Stimulated activated CD8-positive, alpha-beta memory T cell treated with anti-CD3 and anti-CD28 coated beads, Interleukin-7, amount 100 ng/mL, for 4 hours (primary cell): Measurements from ENCODE around the gene INPP5A.
"Not testable (repeated sequence)": the region's sequence is repeated elsewhere in the genome, so short reads cannot be mapped to it uniquely, and the experiment has no call there.

Experiments
- DNase-seq, 2 donors: peaks; one replicate each; pipeline ENCODE4 v3.0.0-alpha.2; 2020; ENCODE audit warnings: low read depth in 2 of 2

Gene INPP5A

DNA sequence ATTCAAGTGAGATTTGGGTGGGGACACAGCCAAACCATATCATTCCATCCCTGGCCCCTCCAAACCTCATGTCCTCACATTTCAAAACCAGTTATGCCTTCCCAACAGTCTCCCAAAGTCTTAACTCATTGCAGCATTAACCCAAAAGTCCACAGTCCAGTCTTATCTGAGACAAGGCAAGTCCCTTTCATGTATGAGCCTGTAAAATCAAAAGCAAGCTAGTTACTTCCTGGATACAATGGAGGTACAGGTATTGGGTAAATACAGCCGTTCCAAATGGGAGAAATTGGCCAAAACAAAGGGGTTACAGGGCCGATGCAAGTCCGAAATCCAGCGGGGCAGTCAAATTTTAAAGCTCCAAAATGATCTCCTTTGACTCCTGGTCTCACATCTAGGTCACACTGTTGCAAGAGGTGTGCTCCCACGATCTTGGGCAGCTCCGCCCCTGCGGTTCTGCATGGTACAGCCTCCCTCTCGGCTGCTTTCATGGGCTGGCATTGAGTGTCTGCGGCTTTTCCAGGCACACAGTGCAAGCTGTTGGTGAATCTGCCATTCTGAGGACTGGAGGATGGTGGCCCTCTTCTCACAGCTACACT is 61.5 kb downstream of the INPP5A start:
- DNase-seq, result not testable (repeated sequence)

DNA sequence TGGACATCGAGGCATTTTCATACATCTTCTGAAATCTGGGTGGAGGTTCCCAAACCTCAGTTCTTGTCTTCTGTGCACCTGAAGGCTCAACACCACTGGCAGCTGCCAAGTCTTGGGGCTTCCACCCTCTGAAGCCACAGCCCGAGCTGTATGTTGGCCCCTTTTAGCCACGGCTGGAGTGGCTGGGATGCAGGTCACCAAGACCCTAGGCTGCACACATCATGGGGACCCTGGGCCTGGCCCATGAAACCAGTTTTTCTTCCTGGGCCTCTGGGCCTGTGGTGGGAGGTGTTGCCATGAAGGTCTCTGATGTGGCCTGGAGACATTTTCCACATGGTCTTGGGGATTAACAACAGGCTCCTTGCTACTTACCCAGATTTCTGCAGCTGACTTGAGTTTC is 62.1 kb downstream of the INPP5A start:
- DNase-seq, result no peak

DNA sequence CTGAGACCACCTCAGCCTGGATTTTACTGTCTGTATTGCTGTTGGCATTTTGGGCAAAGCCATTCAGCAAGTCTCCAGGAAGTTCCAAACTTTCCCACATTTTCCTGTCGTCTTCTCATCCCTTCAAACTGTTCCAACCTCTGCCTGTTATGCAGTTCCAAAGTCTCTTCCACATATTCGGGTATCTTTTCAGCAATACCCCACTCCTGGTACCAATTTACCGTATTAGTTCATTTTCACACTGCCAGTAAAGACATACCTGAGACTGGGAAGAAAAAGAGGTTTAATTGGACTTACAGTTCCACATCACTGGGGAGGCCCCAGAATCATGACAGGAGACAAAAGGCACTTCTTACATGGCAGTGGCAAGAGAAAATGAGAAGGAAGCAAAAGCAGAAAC is 62.8 kb downstream of the INPP5A start:
- DNase-seq, result no peak

DNA sequence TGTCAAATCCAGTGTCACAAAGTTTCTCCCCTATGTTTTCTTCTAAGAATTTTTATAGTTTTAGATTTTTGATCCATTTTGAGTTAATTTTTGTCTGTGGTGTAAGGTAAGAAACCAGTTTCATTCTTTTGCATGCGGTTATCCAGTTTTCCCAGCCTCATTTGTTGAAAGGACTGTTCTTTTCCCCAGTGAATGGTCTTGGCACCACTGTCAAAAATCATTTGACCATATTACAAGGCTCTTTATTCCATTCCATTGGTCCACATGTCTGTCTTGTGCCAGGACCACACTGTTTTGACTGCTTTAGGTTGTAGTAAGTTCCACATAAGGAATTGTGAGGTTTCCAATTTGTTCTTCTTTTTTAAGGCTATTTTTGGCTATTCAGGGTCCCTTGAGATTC is 64.0 kb downstream of the INPP5A start:
- no peak for DNase-seq

DNA sequence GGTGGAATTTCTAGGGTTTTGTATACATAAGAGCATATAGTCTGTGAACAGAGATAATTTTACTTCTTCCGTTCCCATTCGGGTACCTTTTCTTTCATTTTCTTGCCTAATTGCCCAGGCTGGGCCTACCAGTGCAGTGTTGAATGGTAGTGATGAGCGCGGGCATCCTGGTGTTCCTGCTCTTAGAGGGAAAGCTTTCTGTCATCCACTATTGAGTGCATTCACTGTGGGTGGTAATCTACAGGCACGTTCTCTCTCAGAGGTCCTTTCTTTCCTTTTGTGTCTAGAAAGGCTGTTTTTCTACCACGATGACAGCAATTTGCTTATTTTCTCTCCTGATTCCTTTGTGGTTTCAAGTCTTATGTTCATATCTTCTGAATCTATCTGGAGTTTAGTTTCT is 65.0 kb downstream of the INPP5A start:
- no peak for DNase-seq

DNA sequence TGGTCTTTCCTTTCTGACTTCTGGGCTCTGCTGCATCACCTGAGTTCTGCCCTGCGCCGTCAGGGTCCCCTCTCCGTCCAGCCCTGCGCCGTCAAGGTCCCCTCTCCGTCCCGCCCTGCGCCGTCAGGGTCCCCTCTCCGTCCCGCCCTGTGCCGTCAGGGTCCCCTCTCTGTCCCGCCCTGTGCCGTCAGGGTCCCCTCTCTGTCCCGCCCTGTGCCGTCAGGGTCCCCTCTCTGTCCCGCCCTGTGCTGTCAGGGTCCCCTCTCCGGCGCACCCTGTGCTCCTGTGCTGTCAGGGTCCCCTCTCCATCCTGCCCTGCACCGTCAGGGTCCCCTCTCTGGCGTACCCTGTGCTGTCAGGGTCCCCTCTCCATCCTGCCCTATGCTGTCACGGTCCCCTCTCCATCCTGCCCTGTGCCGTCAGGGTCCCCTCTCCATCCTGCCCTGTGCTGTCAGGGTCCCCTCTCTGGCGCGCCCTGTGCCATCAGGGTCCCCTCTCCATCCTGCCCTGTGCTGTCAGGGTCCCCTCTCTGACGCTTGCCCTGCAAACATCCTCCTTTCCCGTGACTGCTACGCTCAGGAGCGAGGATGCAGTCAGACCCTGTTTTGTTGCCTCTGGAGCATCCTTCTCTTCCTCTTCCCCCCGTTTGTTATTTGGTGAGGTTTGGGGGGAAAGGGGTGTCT is 66.4 kb downstream of the INPP5A start:
- no peak for DNase-seq

DNA sequence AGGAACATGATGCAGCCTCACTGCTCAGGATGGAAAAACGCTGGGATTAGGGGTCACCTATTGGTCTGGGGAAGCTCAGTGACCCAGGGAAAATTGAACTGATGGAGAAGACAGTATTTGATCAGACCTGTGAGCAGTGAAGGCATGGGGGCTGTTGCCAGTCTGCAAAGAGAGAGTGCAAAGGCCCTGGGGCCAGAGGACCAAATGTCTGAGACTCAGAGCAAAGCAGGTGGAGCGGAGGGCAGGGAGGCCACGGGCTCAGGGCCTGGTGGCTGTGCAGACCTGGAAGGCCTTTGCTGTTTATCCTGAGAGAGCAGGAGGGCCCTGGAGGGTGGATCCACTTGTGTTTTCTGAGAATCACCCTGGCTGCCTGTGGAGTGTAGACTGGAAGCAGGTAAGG is 67.1 kb downstream of the INPP5A start:
- no peak for DNase-seq

DNA sequence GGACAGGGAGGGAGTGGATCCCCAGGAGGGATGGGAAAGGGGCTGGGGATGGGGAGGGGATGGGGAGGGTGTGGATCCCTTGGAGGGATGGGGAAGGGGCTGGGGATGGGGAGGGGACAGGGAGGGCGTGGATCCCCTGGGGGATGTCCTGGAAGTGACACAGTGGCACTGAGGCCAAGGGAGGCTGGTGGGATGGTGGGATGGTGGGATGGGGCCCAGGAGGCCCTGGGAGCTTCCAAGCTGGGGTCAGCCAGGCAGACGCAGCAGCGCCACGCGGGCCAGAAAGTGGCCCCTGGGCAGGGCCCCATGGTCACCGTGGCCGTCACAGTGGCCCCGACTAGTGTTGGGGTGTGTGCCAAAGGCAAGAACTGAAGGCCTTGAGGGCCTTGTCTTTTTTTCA is 67.8 kb downstream of the INPP5A start:
- no peak for DNase-seq

DNA sequence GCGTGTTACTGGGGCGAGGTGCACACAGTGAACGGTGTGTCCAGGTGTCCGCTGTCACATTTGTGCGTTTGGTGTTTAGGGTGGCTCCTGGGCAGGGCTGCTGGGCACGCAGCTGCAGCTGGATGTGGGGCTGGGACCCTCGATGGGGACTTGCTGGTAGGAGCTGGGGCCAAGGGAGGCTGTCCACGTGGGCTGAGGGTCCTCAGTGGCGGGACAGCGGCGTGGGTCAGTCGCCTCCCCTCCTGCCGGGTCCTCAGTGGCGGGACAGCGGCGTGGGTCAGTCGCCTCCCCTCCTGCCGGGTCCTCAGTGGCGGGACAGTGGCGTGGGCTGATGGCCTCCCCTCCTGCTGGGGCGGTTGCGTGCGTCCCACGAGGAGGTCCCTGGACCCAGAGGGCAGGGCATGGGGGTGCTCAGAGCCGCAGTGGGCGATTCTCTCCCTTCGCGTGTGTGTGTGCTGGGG is 68.5 kb downstream of the INPP5A start:
- DNase-seq, result no peak

DNA sequence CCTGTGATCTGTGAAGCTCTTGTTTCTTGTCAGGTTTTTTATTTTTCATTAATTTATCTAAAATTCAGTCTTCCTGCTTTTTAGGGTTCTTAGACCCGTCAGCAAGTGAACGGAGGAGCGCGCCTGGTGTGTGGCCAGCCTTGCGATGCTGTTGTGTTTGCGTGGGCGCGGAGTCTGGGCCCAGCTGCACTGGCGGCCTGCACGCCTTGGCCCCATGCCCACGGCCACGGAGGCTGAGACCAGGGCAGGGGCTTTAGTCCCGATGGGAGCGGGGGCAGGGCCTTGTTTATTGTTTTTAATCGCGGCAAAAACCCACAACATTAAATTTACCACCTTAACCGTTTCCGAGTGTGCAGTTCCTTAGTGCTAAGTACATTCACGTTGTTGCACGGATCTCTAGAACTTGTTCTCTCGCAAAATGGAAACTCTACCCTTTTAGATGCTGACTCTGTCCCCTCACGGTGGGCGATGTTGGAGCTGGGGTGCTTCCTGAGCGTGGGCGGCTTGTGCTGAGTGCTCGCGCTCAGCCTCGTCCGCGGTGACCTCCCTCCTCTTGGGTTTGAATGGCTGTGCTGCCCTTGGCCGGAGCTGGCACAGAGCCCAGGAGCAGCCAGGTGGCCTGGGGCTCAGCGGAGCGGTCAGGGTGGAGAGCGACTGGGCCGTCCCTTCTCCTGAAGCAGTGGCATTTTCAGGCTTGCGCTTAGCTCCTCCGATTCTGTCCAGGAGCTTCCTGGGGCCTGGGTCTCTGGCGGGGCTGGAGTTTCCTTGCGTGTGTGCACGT is 69.1 kb downstream of the INPP5A start:
- DNase-seq, result no peak

DNA sequence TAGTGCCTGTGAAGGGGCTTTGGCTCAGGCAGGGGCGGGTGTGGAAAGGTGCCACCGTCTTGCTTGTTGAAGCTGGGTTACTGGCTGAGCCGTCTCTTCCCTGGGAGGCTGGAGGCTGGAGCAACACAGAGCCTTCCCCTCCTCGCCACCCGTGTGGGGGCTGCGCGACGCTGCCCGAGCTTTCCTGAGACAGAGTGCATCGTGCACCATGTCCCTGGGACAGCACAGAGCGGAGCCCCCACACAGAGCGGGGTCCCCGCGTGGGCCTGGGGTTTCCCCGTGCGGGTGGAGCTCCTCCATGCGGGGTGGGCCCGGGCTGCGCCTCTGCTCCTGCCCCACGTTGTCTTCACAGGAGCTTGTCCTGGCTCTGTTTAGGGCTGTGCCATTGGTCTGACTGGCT is 69.9 kb downstream of the INPP5A start:
- no peak for DNase-seq

DNA sequence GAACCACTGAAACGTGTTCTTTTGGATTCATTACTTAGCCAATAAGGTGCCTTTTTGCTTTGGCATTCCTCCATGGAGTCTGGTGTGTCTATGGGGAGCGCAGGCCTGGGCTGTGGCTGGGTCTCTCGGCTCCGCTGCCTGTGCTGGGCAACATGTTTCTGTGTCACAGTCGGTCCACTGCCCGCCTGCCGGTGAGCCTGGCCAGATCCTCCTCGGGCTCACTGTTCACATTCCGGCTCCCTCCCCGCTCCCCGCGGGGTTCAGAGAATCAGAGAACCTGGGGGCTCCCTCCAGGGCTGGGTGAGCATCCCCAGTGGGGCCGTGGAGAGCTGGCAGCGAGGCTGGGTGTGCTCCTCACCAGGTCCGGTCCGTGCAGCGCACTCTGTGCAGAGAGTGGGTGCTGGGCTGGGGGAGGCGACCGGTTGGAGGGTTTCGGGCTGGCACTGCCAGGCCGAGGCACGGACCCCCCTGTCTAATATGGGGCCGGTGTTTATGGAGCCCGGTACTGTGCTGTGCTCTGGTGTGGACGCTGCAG is 70.4 kb downstream of the INPP5A start:
- DNase-seq, result no peak

DNA sequence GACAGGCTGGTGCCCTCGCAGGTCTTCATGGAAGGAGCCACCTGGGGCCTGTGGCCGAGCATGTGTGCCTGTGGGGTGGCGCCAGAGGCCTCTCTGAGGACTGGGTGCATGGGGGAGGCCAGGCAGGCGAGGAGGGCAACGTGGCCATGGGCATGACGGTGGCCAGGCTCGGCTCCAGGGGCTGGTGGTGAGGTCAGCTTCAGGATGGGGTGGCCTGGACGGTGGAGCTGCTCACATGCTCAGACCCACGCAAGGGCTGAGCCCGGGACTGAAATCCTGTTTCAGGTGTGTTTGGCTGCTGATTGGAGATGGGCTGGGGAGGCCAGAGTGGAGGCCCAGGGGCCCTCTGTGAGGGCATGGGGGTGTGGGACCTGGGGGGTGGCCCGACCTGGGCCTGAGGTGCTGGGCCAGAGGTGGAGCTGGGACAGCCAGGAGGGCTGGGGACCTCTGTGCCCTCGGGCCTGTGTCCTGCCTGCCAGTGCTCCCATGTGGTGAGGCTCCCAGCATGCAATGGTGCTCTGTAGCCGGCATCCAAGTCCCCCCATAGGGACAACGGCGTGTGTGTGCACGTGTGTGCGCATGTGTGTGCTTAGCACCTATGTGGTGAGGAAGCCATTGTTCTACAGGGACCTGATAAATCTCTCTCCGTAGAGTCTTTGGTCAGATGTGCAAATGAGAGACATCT is 71.1 kb downstream of the INPP5A start:
- DNase-seq, result no peak

DNA sequence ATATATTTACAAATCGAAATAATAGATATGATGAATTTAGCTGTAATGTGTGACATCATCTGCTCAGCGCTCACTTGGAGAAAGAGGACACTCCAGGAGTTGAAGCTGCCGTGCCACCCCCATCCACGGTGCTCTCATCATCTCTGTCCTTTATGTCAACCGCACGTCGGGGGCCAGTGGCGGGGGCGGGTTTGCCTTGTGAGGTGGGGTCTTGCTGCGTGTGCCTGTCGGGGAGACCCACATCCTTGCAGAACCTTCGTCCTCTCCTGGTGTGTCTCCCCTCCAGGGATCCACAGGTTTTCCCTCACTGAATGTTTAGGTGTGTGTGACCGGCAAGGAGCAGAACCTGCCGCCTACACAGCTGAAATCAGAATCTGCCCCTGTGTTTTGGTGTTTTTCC is 71.6 kb downstream of the INPP5A start:
- DNase-seq, result no peak

DNA sequence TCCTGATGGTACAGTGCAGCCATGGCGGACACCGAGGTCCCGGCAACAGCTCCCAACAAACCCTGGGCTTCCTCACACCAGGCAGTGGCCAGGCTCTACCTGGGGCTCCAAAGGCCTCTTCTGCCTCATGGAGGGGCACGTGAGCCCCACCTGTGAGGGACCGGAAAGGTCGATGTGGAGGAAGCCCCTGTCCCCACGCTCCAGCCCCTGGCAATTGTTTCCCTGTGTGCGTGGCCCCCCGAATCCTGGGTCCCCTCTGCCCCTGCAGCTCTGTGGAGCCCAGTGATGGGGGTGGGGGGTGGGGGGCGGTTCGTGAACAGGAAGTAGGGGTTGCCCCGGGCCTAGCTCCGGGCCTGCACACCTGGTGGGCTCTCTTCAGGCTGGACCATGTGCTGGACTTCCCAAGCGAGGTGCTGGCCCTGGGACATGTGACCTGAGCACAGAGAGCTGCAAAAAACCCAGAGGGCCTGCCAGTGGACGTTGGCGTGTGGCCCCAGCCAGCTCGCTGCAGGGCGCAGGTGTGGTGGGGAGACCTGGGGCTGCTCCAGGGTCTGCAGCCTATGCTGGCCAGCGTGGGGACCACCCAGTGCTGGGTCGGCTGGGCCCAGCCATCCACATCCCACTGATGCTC is 72.6 kb downstream of the INPP5A start:
- DNase-seq, result no peak

DNA sequence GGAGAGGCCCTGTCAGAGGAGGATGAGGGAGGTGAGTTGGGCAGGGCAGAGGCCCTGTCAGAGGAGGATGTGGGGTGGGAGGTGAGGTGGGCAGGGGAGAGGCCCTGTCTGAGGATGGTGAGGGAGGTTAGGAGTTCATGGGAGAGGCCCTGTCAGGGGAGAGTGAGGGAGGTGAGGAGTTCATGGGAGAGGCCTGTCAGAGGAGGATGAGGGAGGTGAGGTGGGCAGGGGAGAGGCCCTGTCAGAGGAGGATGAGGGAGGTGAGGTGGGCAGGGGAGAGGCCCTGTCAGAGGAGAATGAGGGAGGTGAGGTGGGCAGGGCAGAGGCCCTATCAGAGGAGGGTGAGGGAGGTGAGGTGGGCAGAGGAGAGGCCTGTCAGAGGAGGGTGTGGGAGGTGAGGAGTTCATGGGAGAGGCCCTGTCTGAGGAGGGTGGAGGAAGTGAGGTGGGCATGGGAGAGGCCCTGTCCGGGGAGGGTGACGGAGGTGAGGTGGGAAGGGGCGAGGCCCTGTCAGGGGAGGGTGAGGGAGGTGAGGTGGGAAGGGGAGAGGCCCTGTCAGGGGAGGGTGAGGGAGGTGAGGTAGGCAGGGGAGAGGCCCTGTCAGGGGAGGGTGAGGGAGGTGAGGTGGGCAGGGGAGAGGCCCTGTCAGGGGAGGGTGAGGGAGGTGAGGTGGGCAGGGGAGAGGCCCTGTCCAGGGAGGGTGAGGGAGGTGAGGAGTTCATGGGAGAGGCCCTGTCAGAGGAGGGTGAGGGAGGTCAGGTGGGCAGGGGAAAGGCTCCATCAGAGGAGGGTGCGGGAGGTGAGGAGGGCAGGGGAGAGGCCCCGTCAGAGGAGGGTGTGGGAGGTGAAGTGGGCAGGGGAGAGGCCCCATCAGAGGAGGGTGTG is 73.7 kb downstream of the INPP5A start:
- DNase-seq, result no peak

DNA sequence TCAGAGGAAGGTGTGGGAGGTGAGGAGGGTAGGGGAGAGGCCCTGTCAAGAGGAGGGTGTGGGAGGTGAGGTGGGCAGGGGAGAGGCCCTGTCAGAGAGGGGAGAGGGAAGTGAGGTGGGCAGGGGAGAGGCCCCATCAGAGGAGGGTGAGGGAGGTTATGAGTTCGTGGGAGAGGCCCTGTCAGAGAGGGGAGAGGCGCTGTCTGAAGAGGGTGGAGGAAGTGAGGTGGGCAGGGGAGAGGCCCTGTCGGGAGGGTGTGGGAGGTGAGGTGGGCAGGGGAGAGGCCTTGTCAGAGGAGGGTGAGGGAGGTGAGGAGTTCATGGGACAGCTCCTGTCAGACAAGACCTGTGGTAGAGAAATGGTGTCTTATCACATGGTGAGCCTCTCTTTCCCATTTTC is 74.4 kb downstream of the INPP5A start:
- no peak for DNase-seq

DNA sequence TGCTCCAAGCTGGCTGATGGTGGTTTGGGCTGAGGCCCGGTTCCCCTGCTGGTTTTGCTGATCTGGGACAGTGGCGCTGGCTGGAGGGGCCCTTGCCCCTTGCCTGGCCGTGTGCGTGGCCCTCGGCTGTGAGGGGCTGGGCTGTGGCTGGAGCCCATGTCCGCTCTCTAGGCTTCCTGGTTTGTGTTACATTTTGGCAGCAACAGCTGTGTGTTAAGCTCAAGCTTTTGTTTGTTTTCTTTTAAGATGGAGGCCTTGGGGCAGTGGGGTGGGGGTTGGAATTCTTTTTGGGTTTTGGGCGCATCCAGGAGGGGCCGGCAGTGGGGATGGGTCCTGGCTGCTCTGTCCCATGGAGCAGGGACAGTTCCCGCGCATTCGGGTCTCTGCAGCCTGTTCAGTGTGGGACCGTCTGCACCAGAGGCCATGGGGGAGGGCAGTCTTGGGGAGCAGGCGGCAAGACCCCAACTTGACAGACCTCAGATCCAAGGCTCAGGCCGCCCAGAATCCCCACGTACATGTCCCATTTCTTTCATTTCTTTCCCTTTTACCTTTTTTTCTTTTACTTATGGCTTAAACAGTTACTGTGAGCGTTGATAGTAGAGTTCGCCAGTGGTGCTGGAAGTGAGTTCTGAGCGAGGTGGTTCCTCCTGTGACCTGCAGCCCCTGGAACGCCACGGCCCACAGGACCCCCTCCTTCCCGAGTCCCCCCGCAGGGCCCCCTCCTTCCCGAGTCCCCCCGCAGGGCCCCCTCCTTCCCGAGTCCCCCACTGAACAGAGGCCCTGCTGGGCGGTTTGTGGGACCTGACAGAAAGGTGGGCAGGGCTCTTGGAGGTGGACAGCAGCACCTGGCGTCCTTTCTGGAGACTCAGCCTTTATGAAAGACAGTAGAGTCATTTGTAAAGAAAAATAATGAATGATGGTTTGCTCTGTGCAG is 75.3 kb downstream of the INPP5A start:
- DNase-seq, result no peak

DNA sequence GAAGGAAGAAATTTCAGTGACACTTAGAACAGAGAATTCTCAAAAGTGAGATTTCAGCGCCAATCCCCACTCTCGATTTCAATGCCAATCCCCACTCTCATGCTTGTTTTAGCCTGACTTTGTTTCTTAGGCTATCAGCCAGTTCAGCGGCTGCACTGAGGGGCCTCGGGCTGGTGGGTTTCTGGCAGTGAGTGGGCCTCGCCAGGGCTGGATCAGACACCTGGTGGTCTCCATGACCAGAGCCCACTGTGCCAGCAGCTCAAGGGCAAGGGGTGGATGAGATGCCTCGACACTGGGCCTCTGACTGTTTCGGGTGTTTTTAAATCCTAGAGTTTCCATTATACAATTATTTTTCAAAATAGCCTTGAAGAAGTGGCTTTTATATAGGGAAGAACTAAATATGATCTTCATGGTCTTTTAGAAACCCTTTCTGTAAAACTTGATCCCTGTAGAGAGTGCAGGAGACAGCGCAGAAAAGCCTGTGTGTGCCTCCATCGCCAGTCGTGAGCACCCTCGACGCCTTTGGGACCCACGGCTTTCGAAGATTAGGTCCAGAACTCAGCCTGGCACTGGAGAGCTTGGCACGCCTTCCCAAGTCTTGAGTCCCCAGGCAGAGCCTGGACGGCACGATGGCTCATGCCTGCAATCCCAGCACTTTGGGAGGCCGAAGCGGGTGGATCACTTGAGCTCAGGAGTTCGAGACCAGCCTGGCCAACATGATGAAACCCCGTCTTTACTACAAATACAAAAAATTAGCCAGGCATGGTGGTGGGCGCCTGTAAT is 76.2 kb downstream of the INPP5A start:
- DNase-seq, result no peak
